HepG2 (cell line): Measurements from ENCODE around the gene SYMPK. TPM values are rescaled to one million over a fixed set of nuclear protein-coding genes. Genes with fewer than 3 reads are reported as not detected.

ENCODE experiments used
- ADNP ChIP-seq: sonication (generic); formaldehyde crosslinking; IDR thresholded peaks from 2 replicates; pipeline ENCODE4 v1.4.0; 2020; ENCODE audit warnings: missing genetic modification reagents
- ARHGAP35 ChIP-seq: sonication (generic); formaldehyde crosslinking; IDR thresholded peaks from 2 replicates; pipeline ENCODE4 v1.9.0; 2022; ENCODE audit warnings: mild to moderate bottlenecking, inconsistent platforms, moderate library complexity, missing genetic modification reagents, borderline replicate concordance
- SP140L ChIP-seq: sonication (generic); formaldehyde crosslinking; IDR thresholded peaks from 2 replicates; pipeline ENCODE4 v1.4.0; 2020; ENCODE audit warnings: missing genetic modification reagents, borderline replicate concordance
- TBP ChIP-seq: sonication (generic); formaldehyde crosslinking; IDR thresholded peaks from 2 replicates; pipeline ENCODE4 v1.5.0; 2020; ENCODE audit warnings: missing genetic modification reagents
- TMF1 ChIP-seq: sonication (generic); formaldehyde crosslinking; IDR thresholded peaks from 2 replicates; pipeline ENCODE4 v1.8.1; 2022; ENCODE audit warnings: low read depth, missing genetic modification reagents
- ZBTB40 ChIP-seq, 2 experiments: fragments of 450-650 bp in 1 of 2; sonication (generic) in 1 of 2; formaldehyde crosslinking in 1 of 2; IDR thresholded peaks; 2 replicates each; pipeline versions ENCODE4 v1.6.1 to v1.8.0; 2016 to 2022; ENCODE audit warnings: antibody characterized with exemption in 1 of 2, mild to moderate bottlenecking in 1 of 2, missing genetic modification reagents in 1 of 2
- ZFP36L1 ChIP-seq: sonication (generic); formaldehyde crosslinking; IDR thresholded peaks from 2 replicates; pipeline ENCODE4 v1.8.0; 2022; ENCODE audit warnings: mild to moderate bottlenecking, missing genetic modification reagents, moderate library complexity
- ZSCAN30 ChIP-seq: sonication (generic); formaldehyde crosslinking; IDR thresholded peaks from 2 replicates; pipeline ENCODE4 v1.5.0; 2020; ENCODE audit warnings: mild to moderate bottlenecking, missing genetic modification reagents
- polyA plus RNA-seq, 8 experiments: library from polyadenylated mRNA; depleted of rRNA in 3 of 8; stranded (reverse) in 7 of 8; unstranded in 1 of 8; fragments of >200 nt; fragmentation: Illumina TruSeq in 4 of 8; extraction: Trizol in 4 of 8; gene quantifications; 2 replicates each; pipeline versions ENCODE4 v1.2.1 to v1.2.3, GENCODE V29; 2011 to 2016; ENCODE audit warnings: low read depth in 4 of 8, missing spikeins in 1 of 8, mixed read lengths in 1 of 8; ENCODE audit not compliant: insufficient read depth in 1 of 8
- total RNA-seq, 5 experiments: library from RNA; depleted of rRNA; stranded (reverse); fragments of >200 nt; fragmentation: Illumina TruSeq; extraction: Trizol; gene quantifications; 2 replicates each; pipeline ENCODE4 v1.2.3, GENCODE V29; 2016; ENCODE audit warnings: low read depth in 1 of 5
- TF ChIP-seq, protein P1 (sequence below): sonication (generic); formaldehyde crosslinking; IDR thresholded peaks from 2 replicates; pipeline ENCODE4 v1.4.0; 2020; ENCODE audit warnings: missing genetic modification reagents, mild to moderate bottlenecking, borderline replicate concordance
- TF ChIP-seq, protein P2 (sequence below): sonication (generic); formaldehyde crosslinking; IDR thresholded peaks from 2 replicates; pipeline ENCODE4 v1.5.1; 2020; ENCODE audit warnings: mild to moderate bottlenecking, missing genetic modification reagents

Gene SYMPK
- total and polyA plus RNA-seq, 2 of the 13 experiments (the other 11 are each of a cell fraction or from before 2014, with no cell fraction given), result 21.9 to 55.7 TPM

DNA sequence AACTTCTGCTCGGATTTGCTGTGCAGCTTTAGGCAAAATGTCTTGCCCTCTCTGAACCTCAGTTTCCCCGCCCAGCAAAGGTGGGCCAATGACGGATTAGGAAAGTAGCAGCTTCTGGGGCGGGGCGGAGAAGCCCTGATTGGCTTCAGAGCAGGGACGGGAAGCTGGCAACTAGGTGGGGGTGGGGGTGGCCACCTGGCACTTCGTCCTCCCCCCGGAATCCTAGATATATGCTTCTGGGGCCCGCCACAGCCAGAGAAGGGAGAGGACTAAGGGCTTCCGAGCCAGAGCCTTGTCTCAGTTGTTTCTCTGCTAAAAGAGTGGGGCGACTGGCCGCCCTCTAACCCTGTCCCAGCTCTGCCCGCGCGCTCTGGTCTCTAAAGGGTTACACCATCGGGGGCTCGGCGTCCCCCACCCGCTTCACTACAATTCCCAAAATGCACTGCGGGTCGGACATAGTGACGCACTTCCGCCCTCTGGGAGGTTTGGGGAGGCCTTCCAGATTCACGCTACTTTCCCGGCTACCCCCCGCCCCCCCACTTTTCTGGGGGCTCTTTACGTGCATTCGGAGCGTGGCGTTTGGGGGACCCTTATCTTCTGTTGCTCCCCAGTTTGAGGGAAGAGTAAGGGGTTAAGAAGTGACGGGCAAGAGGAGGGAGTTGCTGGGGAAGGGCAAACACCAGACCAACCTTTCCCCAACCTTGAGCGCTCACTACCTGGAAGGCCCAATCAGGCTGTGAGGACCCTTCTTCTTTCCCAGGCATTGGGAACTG is 23.7 kb upstream of the SYMPK start (continued):
- TF ChIP-seq, protein P1, sequence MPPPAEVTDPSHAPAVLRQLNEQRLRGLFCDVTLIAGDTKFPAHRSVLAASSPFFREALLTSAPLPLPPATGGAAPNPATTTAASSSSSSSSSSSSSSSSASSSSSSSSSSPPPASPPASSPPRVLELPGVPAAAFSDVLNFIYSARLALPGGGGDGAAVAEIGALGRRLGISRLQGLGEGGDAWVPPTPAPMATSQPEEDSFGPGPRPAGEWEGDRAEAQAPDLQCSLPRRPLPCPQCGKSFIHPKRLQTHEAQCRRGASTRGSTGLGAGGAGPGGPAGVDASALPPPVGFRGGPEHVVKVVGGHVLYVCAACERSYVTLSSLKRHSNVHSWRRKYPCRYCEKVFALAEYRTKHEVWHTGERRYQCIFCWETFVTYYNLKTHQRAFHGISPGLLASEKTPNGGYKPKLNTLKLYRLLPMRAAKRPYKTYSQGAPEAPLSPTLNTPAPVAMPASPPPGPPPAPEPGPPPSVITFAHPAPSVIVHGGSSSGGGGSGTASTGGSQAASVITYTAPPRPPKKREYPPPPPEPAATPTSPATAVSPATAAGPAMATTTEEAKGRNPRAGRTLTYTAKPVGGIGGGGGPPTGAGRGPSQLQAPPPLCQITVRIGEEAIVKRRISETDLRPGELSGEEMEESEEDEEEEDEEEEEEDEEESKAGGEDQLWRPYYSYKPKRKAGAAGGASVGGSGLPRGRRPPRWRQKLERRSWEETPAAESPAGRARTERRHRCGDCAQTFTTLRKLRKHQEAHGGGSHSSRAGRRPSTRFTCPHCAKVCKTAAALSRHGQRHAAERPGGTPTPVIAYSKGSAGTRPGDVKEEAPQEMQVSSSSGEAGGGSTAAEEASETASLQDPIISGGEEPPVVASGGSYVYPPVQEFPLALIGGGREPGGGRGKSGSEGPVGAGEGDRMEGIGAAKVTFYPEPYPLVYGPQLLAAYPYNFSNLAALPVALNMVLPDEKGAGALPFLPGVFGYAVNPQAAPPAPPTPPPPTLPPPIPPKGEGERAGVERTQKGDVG (CRISPR knock-in tag), result no peak
- TF ChIP-seq ZFP36L1 (CRISPR knock-in tag) (no peak), ADNP (CRISPR knock-in tag) (no peak), SP140L (CRISPR knock-in tag) (no peak; the same call in 1 of the 2 replicates), TBP (CRISPR knock-in tag) (no peak), ARHGAP35 (CRISPR knock-in tag) (no peak), ZSCAN30 (no peak), TMF1 (no peak), ZBTB40 (IDR thresholded peaks at IDR 0.05) (no peak), ZBTB40 (CRISPR knock-in tag; IDR thresholded peaks at IDR 0.05) (peak; percentile 31; the same call in 1 of the 2 replicates)
- TF ChIP-seq, protein P2, sequence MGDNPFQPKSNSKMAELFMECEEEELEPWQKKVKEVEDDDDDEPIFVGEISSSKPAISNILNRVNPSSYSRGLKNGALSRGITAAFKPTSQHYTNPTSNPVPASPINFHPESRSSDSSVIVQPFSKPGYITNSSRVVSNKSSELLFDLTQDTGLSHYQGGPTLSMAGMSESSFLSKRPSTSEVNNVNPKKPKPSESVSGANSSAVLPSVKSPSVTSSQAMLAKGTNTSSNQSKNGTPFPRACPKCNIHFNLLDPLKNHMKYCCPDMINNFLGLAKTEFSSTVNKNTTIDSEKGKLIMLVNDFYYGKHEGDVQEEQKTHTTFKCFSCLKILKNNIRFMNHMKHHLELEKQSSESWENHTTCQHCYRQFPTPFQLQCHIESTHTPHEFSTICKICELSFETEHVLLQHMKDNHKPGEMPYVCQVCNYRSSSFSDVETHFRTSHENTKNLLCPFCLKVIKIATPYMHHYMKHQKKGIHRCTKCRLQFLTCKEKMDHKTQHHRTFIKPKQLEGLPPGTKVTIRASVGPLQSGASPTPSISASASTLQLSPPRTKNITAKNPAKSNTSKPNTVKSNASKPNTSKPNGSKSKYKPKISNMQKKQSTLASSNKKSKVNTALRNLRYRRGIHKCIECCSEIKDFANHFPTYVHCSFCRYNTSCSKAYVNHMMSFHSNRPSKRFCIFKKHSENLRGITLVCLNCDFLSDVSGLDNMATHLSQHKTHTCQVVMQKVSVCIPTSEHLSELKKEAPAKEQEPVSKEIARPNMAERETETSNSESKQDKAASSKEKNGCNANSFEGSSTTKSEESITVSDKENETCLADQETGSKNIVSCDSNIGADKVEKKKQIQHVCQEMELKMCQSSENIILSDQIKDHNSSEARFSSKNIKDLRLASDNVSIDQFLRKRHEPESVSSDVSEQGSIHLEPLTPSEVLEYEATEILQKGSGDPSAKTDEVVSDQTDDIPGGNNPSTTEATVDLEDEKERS, result 0 out of 2 replicates have a peak, but pooled peaks have one; percentile 11
